Measurements from ENCODE around the gene FRRS1L. TPM values are rescaled to one million over a fixed set of nuclear protein-coding genes. Genes with fewer than 3 reads are reported as not detected.

FRRS1L gene
- total RNA-seq, 1 donor from 2014 or later, result under 0.01 TPM

DNA sequence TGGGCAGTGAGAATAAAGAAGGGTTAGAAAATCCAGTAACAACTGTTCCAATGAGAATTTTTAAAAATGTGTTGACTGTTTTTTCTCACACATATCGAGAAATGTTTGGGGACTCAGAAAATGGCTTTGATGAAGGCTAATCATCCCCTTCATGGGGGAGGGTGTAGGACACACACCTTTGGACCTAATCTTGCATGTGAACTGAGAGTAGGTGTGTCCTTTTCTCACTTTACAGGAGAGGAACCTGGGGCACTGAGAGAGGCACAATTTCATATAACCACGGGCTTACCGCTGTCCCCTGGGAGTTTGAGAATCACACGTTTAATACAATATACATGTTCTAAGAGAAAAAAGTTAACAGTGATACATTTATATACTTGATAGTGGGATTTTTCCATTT, 17.3 kb downstream of the FRRS1L start:
- no peaks in the 10 kb centered on the region for H3K36me3 ChIP-seq (ENCODE audit: control insufficient read depth, insufficient read depth, low read length)
- no peak for DNase-seq (ENCODE audit: low read depth)
- TF ChIP-seq, protein P1, sequence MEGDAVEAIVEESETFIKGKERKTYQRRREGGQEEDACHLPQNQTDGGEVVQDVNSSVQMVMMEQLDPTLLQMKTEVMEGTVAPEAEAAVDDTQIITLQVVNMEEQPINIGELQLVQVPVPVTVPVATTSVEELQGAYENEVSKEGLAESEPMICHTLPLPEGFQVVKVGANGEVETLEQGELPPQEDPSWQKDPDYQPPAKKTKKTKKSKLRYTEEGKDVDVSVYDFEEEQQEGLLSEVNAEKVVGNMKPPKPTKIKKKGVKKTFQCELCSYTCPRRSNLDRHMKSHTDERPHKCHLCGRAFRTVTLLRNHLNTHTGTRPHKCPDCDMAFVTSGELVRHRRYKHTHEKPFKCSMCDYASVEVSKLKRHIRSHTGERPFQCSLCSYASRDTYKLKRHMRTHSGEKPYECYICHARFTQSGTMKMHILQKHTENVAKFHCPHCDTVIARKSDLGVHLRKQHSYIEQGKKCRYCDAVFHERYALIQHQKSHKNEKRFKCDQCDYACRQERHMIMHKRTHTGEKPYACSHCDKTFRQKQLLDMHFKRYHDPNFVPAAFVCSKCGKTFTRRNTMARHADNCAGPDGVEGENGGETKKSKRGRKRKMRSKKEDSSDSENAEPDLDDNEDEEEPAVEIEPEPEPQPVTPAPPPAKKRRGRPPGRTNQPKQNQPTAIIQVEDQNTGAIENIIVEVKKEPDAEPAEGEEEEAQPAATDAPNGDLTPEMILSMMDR (IDR thresholded peaks at IDR 0.05; ENCODE audit: insufficient read depth, low read length, poor library complexity, severe bottlenecking), result no peak
- no peaks in the 10 kb centered on the region for H3K27me3 ChIP-seq (ENCODE audit: control insufficient read depth, insufficient read depth, low read length)
- H3K4me3 ChIP-seq (ENCODE audit: low read depth, low read length), result no peak overlapping the region

DNA sequence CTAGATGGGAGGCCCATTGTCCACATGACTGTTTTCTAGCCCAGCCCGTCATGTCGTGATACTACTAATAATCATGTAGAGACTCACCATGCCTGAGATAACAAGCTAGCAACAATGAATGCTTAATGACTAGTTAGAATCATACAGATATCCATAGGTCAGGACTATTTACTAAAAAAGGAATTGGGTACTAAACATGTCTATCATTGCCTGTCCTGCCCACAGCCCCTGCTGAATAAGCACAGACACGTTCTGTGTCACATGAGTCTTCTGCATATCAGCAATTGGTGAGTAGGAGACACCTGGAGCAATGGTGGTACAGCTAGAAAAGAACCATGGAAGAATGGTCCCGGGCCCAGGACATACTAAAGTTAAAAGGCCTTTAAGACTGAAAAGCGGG, 18.0 kb downstream of the FRRS1L start:
- Histone ChIP-seq H3K27me3 (ENCODE audit: control insufficient read depth, insufficient read depth, low read length) (no peaks in the 10 kb centered on the region), H3K4me3 (ENCODE audit: low read depth, low read length) (no peak overlapping the region), H3K36me3 (ENCODE audit: control insufficient read depth, insufficient read depth, low read length) (no peaks in the 10 kb centered on the region)
- no peak for DNase-seq (ENCODE audit: low read depth)
- TF ChIP-seq, protein P1 (IDR thresholded peaks at IDR 0.05; ENCODE audit: insufficient read depth, low read length, poor library complexity, severe bottlenecking), result no peak

DNA sequence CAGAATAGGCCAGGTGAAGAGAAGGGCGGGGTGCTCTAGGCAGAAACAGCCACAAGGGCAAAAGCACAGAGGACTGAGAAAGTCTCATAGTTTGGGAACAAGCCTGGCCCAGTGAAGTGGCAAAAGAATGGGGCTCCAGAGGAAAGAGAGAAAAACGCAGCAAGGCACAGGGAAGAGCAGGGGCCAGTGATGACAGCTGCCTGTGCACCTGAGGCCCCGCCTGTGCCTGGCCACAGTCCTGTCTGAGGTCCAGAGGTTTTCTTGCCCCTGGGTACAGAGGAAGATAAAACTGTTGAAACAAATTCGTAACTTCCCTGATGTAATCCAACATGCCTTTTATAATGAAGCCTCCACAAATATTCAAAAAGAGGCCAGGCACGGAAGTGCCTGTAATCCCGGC, 22.0 kb downstream of the FRRS1L start:
- TF ChIP-seq, protein P1 (IDR thresholded peaks at IDR 0.05; ENCODE audit: insufficient read depth, low read length, poor library complexity, severe bottlenecking), result no peak
- H3K27me3 ChIP-seq (ENCODE audit: control insufficient read depth, insufficient read depth, low read length), result no peaks in the 10 kb centered on the region
- no peaks in the 10 kb centered on the region for H3K36me3 ChIP-seq (ENCODE audit: control insufficient read depth, insufficient read depth, low read length)
- DNase-seq (ENCODE audit: low read depth), result no peak
- H3K4me3 ChIP-seq (ENCODE audit: low read depth, low read length), result no peak overlapping the region

DNA sequence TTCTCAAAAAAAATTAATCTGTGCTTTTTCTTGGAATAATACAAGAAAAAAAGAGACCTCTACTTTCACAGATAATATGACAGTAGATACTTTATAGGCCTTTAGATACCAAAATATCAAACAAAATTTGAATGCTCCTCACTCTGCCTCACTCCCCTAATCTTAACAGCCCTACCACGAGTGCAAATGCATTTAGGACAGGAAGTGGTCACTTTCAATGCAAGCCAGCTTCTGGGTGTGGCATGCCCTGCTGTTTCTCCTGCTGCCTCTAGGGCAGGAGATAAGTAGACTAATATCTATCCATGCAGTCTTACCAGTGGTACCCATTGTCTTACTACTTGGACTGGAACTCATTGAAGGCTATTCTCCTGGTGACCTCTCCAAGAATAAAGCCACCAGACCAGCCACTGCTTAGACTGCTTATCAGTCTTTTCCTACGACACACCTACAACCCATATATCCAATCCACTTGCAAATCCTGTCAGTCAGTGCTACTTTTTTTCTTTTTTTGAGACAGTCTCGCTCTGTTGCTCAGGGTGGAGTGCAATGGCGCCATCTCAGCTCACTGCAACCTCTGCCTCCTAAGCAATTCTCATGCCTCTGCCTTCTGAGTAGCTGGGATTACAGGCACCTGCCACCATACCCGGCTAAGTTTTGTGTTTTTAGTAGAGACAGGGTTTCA, 23.0 kb downstream of the FRRS1L start:
- no peaks in the 10 kb centered on the region for H3K27me3 ChIP-seq (ENCODE audit: control insufficient read depth, insufficient read depth, low read length)
- H3K4me3 ChIP-seq (ENCODE audit: low read depth, low read length), result no peak overlapping the region
- TF ChIP-seq, protein P1 (IDR thresholded peaks at IDR 0.05; ENCODE audit: insufficient read depth, low read length, poor library complexity, severe bottlenecking), result peak; percentile 37
- no peaks in the 10 kb centered on the region for H3K36me3 ChIP-seq (ENCODE audit: control insufficient read depth, insufficient read depth, low read length)
- DNase-seq (ENCODE audit: low read depth), result no peak

DNA sequence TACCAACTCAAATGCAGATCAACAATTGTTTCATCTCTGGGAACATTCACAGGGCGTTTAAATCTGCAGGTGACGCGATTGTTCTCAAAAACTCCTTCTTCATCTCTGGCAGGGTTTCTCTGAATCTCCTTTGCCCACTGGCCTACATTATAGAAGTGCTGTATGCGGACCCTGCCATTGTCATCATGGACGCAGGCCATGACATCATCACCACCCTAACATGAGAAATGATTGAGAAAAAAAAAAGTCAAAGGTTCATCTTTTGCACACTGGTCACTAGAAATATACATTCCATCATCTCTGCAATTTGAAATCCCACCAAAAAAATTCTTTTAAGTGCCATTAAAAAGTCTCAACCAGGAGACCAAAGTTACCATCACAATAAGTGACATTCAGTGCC, 25.7 kb downstream of the FRRS1L start:
- H3K36me3 ChIP-seq (ENCODE audit: control insufficient read depth, insufficient read depth, low read length), result no peaks in the 10 kb centered on the region
- no peak for DNase-seq (ENCODE audit: low read depth)
- TF ChIP-seq, protein P1 (IDR thresholded peaks at IDR 0.05; ENCODE audit: insufficient read depth, low read length, poor library complexity, severe bottlenecking), result no peak
- no peaks in the 10 kb centered on the region for H3K27me3 ChIP-seq (ENCODE audit: control insufficient read depth, insufficient read depth, low read length)
- no peak overlapping the region for H3K4me3 ChIP-seq (ENCODE audit: low read depth, low read length)

DNA sequence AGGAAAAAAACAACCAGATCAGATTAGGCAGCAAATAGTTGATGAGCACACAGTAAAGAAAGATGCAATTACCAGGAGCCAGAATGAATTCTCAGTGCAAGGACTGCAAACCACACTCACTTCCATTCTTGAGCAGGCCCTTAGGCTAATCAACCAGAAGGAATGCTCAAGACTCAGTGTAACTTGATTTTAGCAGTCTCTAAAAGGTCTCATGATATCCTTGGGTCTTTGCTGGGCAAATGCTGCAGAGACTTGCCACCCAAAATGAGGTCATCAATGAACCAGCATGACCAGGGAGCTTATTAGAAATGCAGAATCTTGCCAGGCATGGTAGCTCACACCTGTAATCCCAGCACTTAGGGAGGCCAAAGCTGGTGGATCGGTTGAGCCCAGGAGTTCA, 27.2 kb downstream of the FRRS1L start:
- TF ChIP-seq, protein P1 (IDR thresholded peaks at IDR 0.05; ENCODE audit: insufficient read depth, low read length, poor library complexity, severe bottlenecking), result no peak
- Histone ChIP-seq H3K27me3 (ENCODE audit: control insufficient read depth, insufficient read depth, low read length) (no peaks in the 10 kb centered on the region), H3K36me3 (ENCODE audit: control insufficient read depth, insufficient read depth, low read length) (no peaks in the 10 kb centered on the region), H3K4me3 (ENCODE audit: low read depth, low read length) (no peak overlapping the region)
- no peak for DNase-seq (ENCODE audit: low read depth)

Measured in kidney epithelial cell (primary cell).